C4-2B (cell line): Measurements from ENCODE around the gene CDCA4.

Source experiments
- ZFX ChIP-seq: fragments of 450-650 bp; IDR thresholded peaks from 2 replicates; pipeline ENCODE4 v1.6.1; 2017
- TF ChIP-seq, protein P1 (sequence below): fragments of 450-650 bp; conservative IDR thresholded peaks from 2 replicates; pipeline ENCODE4 v1.5.1; 2017; ENCODE audit warnings: mild to moderate bottlenecking

GRCh38 chr14:104977681-104978653 is 42.9 kb downstream of the CDCA4 start, which contains the start of gene AHNAK2:
- TF ChIP-seq, protein P1, sequence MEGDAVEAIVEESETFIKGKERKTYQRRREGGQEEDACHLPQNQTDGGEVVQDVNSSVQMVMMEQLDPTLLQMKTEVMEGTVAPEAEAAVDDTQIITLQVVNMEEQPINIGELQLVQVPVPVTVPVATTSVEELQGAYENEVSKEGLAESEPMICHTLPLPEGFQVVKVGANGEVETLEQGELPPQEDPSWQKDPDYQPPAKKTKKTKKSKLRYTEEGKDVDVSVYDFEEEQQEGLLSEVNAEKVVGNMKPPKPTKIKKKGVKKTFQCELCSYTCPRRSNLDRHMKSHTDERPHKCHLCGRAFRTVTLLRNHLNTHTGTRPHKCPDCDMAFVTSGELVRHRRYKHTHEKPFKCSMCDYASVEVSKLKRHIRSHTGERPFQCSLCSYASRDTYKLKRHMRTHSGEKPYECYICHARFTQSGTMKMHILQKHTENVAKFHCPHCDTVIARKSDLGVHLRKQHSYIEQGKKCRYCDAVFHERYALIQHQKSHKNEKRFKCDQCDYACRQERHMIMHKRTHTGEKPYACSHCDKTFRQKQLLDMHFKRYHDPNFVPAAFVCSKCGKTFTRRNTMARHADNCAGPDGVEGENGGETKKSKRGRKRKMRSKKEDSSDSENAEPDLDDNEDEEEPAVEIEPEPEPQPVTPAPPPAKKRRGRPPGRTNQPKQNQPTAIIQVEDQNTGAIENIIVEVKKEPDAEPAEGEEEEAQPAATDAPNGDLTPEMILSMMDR: no peak
- TF ChIP-seq ZFX: peak; percentile 24; the same call in 1 of the 2 replicates
